HG03460 (cell line): ENCODE results near the gene XPNPEP2.
"Not testable (repeated sequence)": the region's sequence is repeated elsewhere in the genome, so short reads cannot be mapped to it uniquely, and the experiment has no call there.

ENCODE experiments used
- ATAC-seq: cut with Tn5 transposase; IDR thresholded peaks from one replicate; pipeline ENCODE4 v1.9.1; 2021; ENCODE audit not compliant: unreplicated experiment

The XPNPEP2 gene

DNA sequence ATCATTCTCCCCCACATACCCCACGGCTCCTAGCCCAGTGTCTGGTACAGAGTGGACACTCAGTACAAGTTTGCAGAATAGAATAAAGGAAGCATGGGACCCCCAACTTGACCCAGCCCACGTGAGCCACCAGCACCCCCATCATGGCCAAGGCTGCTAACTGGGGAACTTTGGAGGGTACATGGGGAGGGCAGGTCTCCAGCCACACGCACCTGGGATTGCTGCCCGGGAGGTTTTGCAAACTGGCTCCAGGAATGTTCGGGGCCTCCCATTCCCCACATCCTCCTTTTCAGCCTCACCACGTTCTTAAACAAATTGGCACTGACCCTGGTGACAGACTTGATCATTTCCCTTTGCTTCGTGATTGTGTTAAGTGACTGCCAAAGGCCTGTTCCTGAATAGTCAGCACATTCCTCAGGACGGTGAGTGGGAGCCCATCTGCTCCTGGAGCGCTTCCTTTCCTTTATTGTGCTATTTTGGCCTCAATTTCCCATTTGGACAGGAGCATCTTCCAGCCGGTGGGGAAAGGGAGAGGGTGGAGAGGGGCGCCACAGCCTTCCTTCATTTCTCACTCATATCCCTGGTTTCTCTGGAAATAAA, 18.7 kb upstream of the XPNPEP2 start:
- ATAC-seq: no peak

DNA sequence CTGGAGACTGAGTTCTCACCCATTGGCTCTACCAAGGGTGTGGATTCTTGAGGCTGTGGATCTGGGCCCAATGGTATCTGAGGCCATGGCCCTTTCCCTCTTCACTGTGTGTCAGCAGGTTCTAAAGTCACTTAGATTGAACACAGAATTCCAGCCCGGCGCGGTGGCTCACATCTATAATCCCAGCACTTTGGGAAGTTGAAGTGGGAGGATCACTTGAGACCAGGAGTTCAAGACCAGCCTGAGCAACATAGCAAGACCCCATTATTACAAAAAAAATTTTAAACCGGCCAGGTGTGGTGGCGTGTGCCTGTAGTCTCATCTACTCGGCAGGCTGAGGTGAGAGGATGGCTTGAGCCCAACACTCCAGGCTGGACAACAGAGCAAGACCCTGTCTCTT, 18.0 kb upstream of the XPNPEP2 start:
- no peak for ATAC-seq

DNA sequence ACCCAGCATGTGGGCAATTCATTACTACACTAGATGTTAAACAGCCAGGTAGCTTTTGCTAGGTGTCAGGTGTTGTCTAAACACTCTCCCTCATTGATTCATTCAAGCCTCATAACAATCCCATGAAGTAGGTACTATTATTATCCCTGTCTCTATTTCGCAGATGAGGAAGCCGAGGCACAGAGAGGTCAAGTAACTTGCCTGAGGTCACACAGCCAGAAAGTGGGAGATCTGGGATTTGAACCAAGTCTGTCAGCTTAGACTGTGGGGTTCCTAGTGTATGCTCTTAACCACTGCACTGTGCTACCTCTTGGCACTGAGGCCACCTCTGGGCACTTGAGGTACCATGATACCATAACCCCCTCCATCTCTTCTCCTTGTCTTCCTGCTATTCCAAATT, 17.4 kb upstream of the XPNPEP2 start:
- no peak for ATAC-seq

DNA sequence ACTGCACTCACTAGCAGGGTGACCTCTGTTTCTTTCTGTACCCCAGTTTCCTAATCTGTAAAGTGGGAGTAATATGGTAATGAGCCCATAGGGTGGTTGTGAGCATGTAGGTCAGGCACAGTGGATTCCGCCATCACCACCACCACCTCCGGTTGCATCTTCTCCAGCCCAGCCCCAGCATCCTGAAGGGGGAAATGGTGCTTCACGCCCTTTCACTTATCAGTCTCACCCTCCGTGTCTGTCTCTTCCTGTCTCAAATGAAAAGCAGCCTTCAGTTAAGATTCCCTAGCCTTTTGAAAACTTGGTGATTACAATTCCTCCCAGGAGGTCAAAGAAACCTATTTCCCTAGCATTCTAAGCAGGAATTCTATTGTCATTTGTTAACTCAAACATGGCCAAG, 16.9 kb upstream of the XPNPEP2 start:
- no peak for ATAC-seq

DNA sequence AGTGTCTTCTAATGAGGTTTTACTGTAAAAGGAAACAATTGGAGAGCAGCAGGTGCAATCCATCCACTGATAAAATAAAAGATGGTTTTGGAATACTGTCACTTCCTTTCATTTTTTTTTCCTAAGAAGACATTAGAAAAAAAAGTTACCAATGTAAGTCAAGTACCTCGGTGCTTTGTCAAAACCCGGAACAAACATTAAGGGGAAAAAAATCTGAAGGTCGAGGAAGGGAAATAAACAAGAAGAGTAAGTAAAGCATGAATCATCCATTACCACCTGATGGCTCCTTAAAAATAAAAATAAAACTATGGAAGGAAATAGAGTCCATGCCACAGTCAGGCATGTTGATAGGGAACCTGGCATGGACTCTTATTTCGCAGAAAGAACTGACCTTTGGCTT, 15.3 kb upstream of the XPNPEP2 start:
- no peak for ATAC-seq

DNA sequence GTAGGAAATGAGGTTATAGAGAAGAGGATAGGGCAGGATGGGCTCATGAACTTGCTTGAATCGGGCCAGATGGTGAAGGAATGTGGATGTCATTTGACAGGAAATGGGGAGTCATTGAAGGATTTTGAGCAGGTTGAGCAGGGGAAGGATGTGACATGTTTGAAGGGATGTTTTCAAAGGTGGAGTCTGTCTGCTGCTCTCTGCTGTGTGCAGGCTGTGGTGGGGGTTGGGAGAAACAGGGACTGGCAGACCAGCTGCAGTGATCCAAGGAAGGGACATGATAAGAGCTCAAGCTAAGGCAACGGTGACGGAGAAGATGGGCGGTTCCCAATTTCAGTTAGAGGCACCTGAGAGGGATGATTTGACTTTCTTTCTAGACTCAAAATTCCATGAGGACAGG, 14.0 kb upstream of the XPNPEP2 start:
- ATAC-seq: no peak

DNA sequence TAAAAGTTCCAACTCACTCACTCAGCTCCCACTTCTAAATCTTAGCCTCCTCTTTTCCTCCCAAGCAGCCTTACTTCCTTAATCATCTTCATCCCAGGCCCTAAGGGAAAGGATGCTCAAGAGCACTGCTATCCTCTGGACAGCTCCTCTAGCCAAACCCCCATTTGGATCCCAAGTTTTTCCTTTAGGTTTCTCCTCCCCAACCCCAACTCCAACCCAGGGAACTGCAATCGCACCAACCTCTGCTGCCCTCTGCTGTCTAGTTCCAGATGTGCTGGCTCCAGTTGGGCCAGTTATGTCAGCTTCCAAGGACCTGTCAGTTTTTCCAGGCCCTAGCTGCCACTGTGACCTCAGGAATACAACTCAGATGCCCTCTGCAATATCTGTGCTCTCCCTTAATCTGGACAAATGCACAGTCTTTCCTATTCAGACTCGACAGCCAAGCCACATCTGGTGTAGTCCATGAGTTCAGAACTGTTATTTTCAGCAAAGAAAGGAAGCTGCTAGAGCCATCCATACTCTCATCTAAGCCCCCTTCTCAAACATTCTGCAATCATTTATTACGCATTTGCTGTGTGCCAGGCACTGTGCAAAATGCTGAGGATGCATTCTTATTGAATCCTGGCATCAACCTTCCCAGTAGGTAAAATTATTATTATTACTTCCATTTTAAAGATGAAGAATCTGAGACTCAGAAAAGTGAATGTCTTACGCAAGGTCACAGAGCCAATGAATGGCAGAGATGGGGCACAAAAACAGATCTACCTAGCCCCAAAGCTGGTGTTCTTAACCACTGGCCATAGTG, 12.3 kb upstream of the XPNPEP2 start:
- ATAC-seq: no peak

DNA sequence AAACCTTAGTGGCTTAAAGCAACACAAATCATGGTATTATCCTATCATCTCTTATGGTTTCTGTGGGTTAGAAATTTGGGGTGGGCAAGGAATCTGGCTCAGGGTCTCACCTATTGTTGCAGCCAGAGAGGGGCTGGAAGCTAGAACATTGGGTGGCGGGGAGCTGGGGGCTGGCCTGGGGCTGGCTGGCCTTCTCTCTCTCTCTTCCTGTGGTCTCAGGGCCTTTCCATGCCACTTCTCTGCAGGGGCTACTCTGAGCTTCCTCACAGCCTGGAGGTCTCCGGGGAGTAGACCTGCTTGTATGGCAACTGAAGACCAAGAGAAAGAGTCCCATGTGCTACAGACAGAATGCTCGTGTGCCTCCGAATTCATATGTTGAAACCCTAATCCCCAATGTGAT, 10.7 kb upstream of the XPNPEP2 start:
- ATAC-seq: no peak

DNA sequence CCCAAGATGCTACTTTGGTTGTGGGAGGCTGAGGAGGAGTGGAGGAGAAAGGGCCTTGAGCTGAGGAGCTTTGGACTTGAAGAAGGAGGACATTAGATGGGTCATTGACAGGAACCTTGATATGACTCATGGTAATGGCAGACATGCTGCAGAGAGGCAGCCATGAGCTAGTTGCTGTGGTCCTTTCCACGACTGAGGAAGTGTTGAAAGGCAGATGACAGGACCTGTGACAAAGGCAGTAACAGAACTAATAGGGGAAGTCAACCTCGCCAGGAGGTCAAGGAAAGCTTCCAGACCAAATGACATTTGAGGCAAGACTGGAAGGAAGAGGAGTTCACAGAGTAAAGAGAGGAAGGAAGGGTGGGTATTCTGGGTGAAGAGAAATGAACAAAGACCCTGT, 7.6 kb upstream of the XPNPEP2 start:
- ATAC-seq: no peak

DNA sequence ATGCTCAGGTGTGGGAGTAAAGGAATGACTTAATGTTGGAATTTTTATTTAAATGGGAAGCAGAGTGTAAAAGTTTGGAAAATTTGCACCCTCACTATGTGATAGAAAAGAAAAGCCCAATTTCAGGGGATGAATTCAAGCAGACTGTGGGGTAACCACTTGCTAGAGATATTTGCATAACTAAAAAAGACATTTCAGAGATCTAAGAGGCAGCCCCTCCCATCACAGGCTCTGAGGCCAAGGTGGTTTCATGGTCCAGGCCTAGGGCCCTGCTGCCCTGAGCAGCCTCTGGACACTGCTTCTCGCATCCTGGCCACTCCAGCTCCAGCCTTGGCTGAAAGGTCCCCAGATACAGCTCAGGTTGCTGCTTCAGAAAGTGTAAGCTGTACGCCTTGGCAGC, 5.9 kb upstream of the XPNPEP2 start:
- no peak for ATAC-seq

DNA sequence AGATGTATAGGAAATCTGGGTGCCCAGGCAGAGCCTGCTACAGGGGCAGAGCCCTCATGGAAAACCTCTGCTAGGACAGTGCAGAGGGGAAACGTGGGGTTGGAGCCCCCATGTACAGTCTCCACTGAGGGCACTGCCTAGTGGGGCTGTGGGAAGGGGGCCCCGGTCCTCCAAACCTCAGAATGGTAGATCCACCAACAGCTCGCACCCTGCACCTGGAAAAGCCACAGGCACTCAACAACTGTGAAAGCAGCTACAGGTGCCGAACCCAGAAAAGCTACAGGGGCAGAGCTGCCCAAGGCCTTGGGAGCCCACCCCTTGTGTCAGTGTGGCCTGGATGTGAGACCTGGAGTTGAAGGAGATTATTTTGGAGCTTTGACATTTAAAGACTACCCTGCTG, 5.4 kb upstream of the XPNPEP2 start:
- no peak for ATAC-seq

DNA sequence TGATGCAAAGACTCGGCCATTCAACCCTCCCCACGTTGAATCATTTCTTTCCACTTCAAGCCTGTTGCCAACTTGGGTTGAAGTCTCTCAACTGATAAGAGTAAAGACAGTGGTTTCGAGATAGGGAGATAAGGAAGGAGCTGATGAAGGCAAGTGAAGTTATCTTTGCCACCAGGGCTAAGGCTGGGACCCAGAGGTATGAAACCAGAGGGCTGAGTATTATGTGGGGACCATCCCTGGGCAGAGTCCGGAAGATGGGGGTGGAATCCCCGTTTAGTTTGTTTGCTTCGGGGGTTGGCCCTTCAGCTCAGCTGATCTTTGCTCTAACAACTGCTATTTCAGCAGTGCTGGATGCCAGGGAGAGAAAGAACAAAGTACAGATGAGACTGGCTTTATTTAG, 2.3 kb upstream of the XPNPEP2 start:
- no peak for ATAC-seq

DNA sequence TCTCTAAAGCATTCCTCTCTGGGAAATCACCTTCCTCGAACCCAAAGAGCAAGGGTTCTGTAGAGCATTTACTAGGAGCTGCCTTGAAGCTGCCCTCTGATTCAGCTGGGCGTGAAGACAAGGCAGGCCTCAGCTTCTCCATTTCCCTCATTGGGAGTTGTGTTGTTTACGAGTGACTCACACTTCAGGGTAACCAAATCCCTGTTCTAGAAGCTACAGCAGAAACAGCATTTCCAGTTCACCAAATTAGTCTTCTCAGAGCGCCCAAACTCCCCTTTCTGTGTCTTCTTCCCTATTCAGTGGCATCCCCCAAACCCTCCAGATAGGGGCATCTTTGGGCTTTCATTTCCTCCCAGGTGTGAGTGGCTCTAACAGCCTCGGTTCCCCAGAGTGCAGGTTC, 863 bp upstream of the XPNPEP2 start:
- ATAC-seq: no peak

DNA sequence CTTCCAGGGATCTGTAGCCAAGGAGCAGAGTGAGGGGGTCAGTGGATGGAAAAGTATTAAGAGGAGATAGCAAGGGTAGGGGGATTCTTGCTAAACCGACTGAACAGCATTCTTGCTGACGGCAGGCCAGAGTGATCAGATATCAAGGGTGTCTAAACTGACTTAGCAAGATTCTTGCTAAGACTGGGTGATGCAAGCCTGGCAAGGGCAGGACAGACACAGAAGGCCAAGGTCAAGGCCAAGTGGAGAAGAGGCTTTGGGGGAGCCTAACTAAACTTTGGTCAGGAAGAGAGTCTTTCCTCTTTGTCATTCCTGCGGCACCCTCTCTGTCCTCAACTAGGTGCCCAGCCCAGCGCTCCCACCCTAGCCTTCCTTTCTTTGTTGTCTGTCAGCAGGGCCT, 799 bp downstream of the XPNPEP2 start:
- ATAC-seq: no peak

DNA sequence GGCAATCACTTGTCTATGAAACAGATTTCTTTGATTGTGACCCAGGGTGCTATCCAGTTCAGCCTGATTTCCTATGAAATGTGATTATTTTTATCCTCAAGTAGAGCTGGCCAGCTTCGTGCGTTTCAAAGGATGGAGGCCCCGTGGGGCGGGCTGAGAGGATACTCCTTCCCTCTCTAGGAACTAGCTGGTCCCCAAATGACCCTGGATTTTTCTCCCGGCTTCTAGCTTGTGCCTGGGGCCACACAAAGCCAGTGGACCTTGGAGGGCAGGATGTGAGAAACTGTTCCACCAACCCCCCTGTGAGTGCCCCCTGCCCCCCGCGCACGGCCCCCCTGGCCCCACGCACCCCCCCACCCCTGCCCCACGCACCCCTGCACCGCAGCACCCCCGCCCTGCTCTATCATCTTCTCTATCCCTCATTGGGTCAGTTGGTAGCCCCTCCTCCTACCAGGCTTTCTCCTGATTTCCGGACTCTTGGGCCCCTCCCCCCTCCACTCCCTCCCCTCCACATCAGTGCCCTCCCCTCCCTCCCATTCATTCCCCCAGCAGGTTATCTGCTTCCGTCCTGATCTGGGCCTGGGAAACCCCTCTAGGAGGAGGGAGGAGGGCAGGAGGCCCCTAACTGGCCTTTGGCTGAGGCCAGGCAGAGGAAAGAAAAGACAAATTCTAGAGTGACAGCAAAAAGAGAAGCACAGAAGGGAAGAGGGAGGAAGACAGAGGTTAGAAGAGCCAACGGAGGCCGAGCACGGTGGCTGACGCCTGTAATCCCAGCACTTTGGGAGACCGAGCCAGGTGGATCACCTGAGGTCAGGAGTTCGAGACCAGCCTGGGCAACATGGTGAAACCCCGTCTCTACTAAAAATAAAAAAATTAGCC, 3.3 kb downstream of the XPNPEP2 start:
- no peak for ATAC-seq

DNA sequence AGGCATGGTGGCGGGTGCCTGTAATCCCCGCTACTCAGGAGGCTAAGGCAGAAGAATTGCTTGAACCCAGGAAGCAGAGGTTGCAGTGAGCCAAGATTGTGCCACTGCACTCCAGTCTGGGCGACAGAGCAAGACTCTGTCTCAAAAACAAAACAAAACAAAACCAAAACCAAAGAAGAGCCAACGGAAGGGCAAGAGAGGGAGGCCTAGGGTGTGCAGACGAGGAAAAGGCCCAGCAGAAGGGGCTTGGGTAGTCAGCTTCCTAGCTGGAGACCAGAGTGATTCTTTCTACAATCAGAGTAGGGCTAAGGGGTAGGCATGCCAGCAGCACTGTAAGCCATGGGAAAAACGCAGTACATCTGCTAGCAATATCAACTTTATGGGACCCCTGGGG, 4.0 kb downstream of the XPNPEP2 start:
- not testable (repeated sequence) for ATAC-seq

DNA sequence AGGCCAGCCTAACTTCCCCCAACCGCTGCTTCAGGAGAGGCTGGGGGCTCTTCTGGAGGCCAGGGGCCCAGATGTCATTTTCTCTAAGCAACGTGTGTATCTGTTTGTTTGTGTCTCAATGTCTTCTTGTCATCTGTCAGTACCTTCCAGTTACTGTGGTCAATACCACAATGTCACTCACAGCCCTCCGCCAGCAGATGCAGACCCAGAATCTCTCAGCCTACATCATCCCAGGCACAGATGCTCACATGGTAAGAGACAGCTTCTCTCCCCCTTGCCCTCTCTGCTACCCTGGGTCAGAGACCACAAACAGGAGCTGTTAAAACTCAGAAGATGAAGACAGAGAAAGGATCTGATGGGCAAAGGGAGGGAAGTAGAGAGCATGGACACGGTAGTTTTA, 5.0 kb downstream of the XPNPEP2 start:
- no peak for ATAC-seq

DNA sequence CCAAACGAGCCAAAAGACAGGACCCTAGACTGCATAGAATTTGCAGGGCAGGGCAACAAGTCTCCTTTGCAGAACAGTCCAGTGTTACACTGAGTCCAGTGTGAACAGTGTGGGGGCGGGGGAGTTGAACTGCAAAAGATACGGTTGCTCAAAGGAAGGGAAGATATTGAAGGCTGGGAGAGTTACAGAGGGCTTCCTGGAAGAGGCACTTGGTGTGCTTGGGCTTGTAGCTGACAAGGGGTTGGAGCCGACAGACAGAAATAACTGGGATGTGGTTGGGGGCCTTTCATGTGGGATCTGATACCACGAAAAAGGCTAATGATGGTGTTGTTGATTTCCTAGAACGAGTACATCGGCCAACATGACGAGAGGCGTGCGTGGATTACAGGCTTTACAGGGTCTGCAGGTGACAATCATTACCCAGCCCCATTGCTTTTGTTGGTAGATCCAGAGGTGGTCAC, 6.1 kb downstream of the XPNPEP2 start:
- ATAC-seq: no peak

DNA sequence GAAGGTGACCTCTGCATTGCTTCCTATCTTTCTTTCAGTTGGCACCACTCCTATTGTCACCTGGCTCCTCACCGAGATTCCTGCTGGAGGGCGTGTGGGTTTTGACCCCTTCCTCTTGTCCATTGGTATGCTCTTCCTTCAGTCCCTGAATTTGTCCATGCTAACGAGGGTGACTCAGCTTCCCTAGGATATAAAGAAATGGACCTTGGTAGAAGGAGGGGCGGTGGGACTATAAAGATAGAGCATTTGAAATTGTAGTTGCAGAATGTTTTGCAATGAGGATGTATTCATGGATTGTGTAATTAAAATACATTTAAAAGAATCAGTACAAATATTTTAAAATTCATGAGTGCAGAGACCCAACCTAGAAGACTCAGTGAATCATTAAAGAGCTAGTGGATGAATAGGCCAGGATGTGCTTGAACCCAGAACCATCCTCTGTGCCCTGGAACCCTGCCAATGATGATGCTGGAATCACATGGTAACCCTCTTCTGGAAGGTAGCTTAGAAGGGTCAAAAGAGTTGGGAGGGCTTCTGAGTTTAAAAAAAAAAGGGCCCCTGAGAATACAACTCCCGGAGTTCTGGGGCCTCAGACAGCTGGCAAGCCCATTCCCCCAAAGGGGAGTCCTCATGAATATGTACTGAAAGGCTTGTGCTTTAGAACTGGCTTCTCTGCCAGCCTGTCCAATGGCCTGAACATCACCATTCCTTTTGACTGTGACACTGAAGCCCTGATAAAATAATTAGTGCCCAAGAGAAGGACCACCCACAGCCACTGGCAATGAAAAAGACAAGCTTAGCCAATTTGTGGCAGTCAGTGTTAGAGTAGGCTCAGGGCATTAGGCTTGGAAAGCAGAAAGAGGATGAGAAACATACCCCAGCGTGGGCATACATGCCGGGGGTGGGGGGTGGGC, 8.0 kb downstream of the XPNPEP2 start:
- no peak for ATAC-seq

DNA sequence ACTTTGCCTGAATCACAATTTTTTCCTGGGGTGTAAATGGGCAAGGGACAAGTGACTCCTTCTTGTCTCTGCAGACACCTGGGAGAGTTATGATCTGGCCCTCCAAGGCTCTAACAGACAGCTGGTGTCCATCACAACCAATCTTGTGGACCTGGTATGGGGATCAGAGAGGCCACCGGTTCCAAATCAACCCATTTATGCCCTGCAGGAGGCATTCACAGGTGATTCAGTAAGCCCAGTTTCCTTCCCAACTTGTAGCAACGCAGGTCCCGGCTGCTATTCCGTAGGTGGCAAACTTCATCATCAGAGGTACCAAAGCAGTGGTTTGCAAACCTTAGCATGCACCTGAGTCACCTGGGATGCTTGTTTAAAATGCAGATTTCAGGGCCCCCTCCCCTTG, 8.8 kb downstream of the XPNPEP2 start:
- no peak for ATAC-seq

DNA sequence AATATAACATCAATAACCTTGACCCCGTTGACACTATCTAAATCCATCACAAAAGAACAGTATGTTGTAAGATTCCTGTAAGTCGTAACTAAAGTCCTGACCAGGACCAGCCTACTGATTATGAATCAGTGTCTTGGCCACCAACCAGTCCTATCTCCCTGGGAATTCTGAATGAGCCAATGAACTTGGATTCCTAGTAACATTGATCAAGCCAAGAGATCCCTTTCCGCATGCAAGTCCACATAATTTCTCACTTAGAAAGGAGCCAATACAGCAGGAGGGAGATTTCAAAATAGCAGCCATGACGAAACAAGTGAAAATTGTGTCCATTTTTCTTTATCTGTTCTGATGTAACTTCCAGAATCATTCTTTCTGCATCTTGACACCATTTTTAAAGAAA, 9.5 kb downstream of the XPNPEP2 start:
- no peak for ATAC-seq
